Ascending aorta (tissue), 2 donors: ENCODE data around the gene MSS51. TPM values are rescaled to one million over a fixed set of nuclear protein-coding genes. Genes with fewer than 3 reads are reported as not detected.

Source experiments
- DNase-seq, 2 donors: peaks; one replicate each; pipeline ENCODE4 v3.0.0-alpha.2; 2019; ENCODE audit warnings: low spot score in 2 of 2
- H3K27ac ChIP-seq, 2 donors: fragments of 200-600 bp; sonication (generic); one replicate each; pipeline ENCODE4 v1.5.1; 2016 to 2017; ENCODE audit warnings: mild to moderate bottlenecking in 1 of 2
- H3K27me3 ChIP-seq: fragments of 200-600 bp; sonication (generic); one replicate; pipeline ENCODE4 v1.5.1; 2017
- H3K36me3 ChIP-seq, 2 donors: fragments of 200-600 bp; sonication (generic); one replicate each; pipeline ENCODE4 v1.5.1; 2016
- H3K4me1 ChIP-seq, 2 donors: fragments of 200-600 bp; sonication (generic); one replicate each; pipeline ENCODE4 v1.5.1; 2016 to 2017; ENCODE audit warnings: mild to moderate bottlenecking in 1 of 2
- H3K4me3 ChIP-seq, 2 donors: fragments of 200-600 bp; sonication (generic); one replicate each; pipeline ENCODE4 v1.5.1; 2016 to 2017; ENCODE audit warnings: mild to moderate bottlenecking in 1 of 2
- H3K9me3 ChIP-seq, 2 donors: fragments of 200-600 bp; sonication (generic); one replicate each; pipeline ENCODE4 v1.5.1; 2016
- CTCF ChIP-seq, 3 experiments: fragments of 200-600 bp in 2 of 3; fragments of 450-650 bp in 1 of 3; sonication (generic) in 2 of 3; IDR thresholded peaks; one replicate each; pipeline ENCODE4 v1.5.1; 2016 to 2019; ENCODE audit warnings: antibody characterized with exemption in 3 of 3, mild to moderate bottlenecking in 1 of 3, moderate library complexity in 1 of 3
- intact Hi-C: fragments of 100-400 bp; cut with DNase I; formaldehyde crosslinking; loops from one replicate; pipeline ENCODE4 v1.15.1; 2023
- total RNA-seq: library from RNA; depleted of rRNA; stranded (reverse); fragments of >200 nt; gene quantifications from one replicate; pipeline ENCODE4 v1.1.0, GENCODE V29; 2016

MSS51 gene
- total RNA-seq, 1 donor from 2014 or later: not detected

- Histone ChIP-seq H3K9me3 (no peaks in the 10 kb centered on the region), H3K36me3 (no peaks in the 10 kb centered on the region), H3K27me3 (no peaks in the 10 kb centered on the region), H3K27ac (peak overlapping the region; percentile 96 to 98), H3K4me1 (peaks cover 3 to 10% of the 10 kb centered on the region in 2 donors), H3K4me3 (peak overlapping the region; percentile 87 to 93)
- intact Hi-C loops: loop anchor here (1.0 to 10.0 kb wide), 2 partner anchors 81 to 230 kb away; partner anchors contain the start of gene MYOZ1
- DNase-seq: no peak
- TF ChIP-seq CTCF (IDR thresholded peaks at IDR 0.05): peak in 2 of 3 experiments; percentile 4 to 16
Observed at GRCh38 chr10:73414230-73414945, 19.0 kb downstream of the MSS51 start.

GRCh38 chr10:73413528-73414229 is 19.7 kb downstream of the MSS51 start, which contains the start of gene ANXA7:
Gene ANXA7, minus strand, starts transcription at chr10:73414058. Its CDS starts 13,202 bp downstream, at chr10:73400856.
- no peaks in the 10 kb centered on the region for H3K36me3 ChIP-seq
- peaks cover 3 to 10% of the 10 kb centered on the region in 2 donors for H3K4me1 ChIP-seq
- no peaks in the 10 kb centered on the region for H3K27me3 ChIP-seq
- H3K9me3 ChIP-seq: no peaks in the 10 kb centered on the region
- DNase-seq: peak; percentile 63 to 96
- peak within 1 kb of the TSS; percentile 96 to 98 for H3K27ac ChIP-seq
- peak within 1 kb of the TSS; percentile 87 to 93 for H3K4me3 ChIP-seq
- peak in 1 of 3 experiments; percentile 45 for TF ChIP-seq CTCF (IDR thresholded peaks at IDR 0.05)
- intact Hi-C loops: loop anchor here (1.0 to 10.0 kb wide), 3 partner anchors 82 to 231 kb away; partner anchors contain the start of genes DNAJC9 and MYOZ1

GRCh38 chr10:73413108-73413527 is 20.2 kb downstream of the MSS51 start:
- Histone ChIP-seq H3K4me3 (peak overlapping the region; percentile 87 to 93), H3K36me3 (no peaks in the 10 kb centered on the region), H3K27me3 (no peaks in the 10 kb centered on the region), H3K9me3 (no peaks in the 10 kb centered on the region), H3K27ac (peak overlapping the region; percentile 96 to 98), H3K4me1 (peaks cover 3 to 10% of the 10 kb centered on the region in 2 donors)
- peak in 1 of 2 donors; percentile 69 for DNase-seq
- TF ChIP-seq CTCF (IDR thresholded peaks at IDR 0.05): no peak
- intact Hi-C loops: loop anchor here (2.0 to 10.0 kb wide), 2 partner anchors 166 to 232 kb away; partner anchors contain the start of genes DNAJC9 and MYOZ1

- DNase-seq: no peak
- H3K27me3 ChIP-seq: no peaks in the 10 kb centered on the region
- no peak overlapping the region for H3K27ac ChIP-seq
- H3K36me3 ChIP-seq: peaks cover 0 to 11% of the 10 kb centered on the region in 2 donors
- H3K4me1 ChIP-seq: peaks cover 3 to 10% of the 10 kb centered on the region in 2 donors
- no peaks in the 10 kb centered on the region for H3K9me3 ChIP-seq
- H3K4me3 ChIP-seq: no peak overlapping the region
- intact Hi-C loops: loop anchor here (10.0 kb wide), 1 partner anchor 234 kb away; the partner anchor contains the start of gene MYOZ1
- no peak for TF ChIP-seq CTCF (IDR thresholded peaks at IDR 0.05)
Observed at GRCh38 chr10:73410897-73411296, 22.5 kb downstream of the MSS51 start.

GRCh38 chr10:73408978-73409521 is 24.3 kb downstream of the MSS51 start:
- Histone ChIP-seq H3K9me3 (no peaks in the 10 kb centered on the region), H3K4me1 (peaks cover 3 to 7% of the 10 kb centered on the region in 2 donors), H3K4me3 (no peak overlapping the region), H3K27me3 (no peaks in the 10 kb centered on the region), H3K27ac (no peak overlapping the region), H3K36me3 (peaks cover 0 to 11% of the 10 kb centered on the region in 2 donors)
- no peak for DNase-seq
- intact Hi-C loops: no loop called here
- TF ChIP-seq CTCF (IDR thresholded peaks at IDR 0.05): no peak
